GM10248 (cell line): ENCODE data around the gene SLC35F4.

ENCODE experiments used
- CTCF ChIA-PET: fragments of 300-600 bp; sonication (Branson Sonifier 250); formaldehyde crosslinking; extraction: SDS; loops from one replicate; lab custom pipeline; 2021; ENCODE audit warnings: antibody characterized with exemption; lab: Yijun Ruan, JAX
- POLR2A ChIA-PET: fragments of 350-650 bp; sonication (Branson Sonifier 250); formaldehyde crosslinking; extraction: SDS; loops from one replicate; lab custom pipeline; 2020; ENCODE audit warnings: antibody characterized with exemption; lab: Yijun Ruan, JAX
- DNase-seq: peaks from one replicate; pipeline ENCODE4 v3.0.0; 2012; ENCODE audit errors: extremely low spot score
- CTCF ChIP-seq: IDR thresholded peaks from 2 replicates; pipeline ENCODE4 v1.5.1; 2012; ENCODE audit warnings: mild to moderate bottlenecking, low read depth; ENCODE audit errors: extremely low read depth, missing control alignments, control extremely low read depth

SLC35F4 gene

GRCh38 chr14:57607086-57607485, 258.8 kb downstream of the SLC35F4 start:
- no peak for TF ChIP-seq CTCF
- no peak for DNase-seq
- ChIA-PET CTCF (no interaction called here), POLR2A (no interaction called here)

- POLR2A ChIA-PET: no interaction called here
- CTCF ChIA-PET: no interaction called here
- DNase-seq: no peak
- no peak for TF ChIP-seq CTCF
These were observed 282.5 kb downstream of the SLC35F4 start for GRCh38 chr14:57583396-57583795.

- DNase-seq: no peak
- POLR2A ChIA-PET: no interaction called here
- CTCF ChIA-PET: no interaction called here
- no peak for TF ChIP-seq CTCF
These were observed 283.1 kb downstream of the SLC35F4 start for GRCh38 chr14:57582746-57583145.

GRCh38 chr14:57578801-57579200, 287.1 kb downstream of the SLC35F4 start:
- TF ChIP-seq CTCF: no peak
- ChIA-PET CTCF (no interaction called here), POLR2A (no interaction called here)
- no peak for DNase-seq

- ChIA-PET POLR2A (no interaction called here), CTCF (no interaction called here)
- no peak for TF ChIP-seq CTCF
- no peak for DNase-seq
These were observed 289.4 kb downstream of the SLC35F4 start for GRCh38 chr14:57576498-57576897.

GRCh38 chr14:57575482-57575881, 290.4 kb downstream of the SLC35F4 start:
- no peak for TF ChIP-seq CTCF
- DNase-seq: no peak
- ChIA-PET POLR2A (no interaction called here), CTCF (interaction anchor here (1.0 kb wide), 1 partner anchor 17 kb away, joined by 3 read pairs; no protein-coding TSS in a partner anchor)
